ENCODE measurements around the gene OR5T2.
"Not testable (repeated sequence)": the region's sequence is repeated elsewhere in the genome, so short reads cannot be mapped to it uniquely, and the experiment has no call there.

OR5T2 gene

DNA sequence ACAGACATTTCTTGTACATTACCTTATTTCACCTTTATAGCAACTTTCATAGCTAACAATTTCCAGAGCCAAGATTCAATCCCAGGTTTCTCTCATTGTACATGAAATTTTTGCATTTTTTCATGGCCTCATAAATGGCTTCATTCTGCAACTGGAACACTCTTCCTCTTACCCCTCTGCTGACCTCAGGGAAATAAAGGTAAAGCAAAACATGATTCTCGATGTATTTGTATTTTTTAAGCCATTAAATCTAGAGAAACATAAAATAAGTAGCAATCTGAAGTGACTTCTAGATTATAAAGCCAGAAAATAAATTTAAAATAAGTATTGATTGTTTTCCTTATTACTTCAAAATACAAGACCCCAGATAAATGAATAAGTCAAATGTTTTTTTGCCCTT, at the start of gene OR5T2:
OR5T2 (minus strand) TSS at position 101 of the 400 bp plus-strand sequence. CDS start 1,193 bp downstream, outside the sequence.
- no peak for DNase-seq (ENCODE audit: extremely low read depth, low read depth)
- H3K4me3 ChIP-seq (replicated peaks; ENCODE audit: low read depth, low read length): no peak within 1 kb of the TSS
- TF ChIP-seq, protein P1, sequence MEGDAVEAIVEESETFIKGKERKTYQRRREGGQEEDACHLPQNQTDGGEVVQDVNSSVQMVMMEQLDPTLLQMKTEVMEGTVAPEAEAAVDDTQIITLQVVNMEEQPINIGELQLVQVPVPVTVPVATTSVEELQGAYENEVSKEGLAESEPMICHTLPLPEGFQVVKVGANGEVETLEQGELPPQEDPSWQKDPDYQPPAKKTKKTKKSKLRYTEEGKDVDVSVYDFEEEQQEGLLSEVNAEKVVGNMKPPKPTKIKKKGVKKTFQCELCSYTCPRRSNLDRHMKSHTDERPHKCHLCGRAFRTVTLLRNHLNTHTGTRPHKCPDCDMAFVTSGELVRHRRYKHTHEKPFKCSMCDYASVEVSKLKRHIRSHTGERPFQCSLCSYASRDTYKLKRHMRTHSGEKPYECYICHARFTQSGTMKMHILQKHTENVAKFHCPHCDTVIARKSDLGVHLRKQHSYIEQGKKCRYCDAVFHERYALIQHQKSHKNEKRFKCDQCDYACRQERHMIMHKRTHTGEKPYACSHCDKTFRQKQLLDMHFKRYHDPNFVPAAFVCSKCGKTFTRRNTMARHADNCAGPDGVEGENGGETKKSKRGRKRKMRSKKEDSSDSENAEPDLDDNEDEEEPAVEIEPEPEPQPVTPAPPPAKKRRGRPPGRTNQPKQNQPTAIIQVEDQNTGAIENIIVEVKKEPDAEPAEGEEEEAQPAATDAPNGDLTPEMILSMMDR (IDR thresholded peaks at IDR 0.05; ENCODE audit: low read depth, low read length, missing control alignments): no peak

DNA sequence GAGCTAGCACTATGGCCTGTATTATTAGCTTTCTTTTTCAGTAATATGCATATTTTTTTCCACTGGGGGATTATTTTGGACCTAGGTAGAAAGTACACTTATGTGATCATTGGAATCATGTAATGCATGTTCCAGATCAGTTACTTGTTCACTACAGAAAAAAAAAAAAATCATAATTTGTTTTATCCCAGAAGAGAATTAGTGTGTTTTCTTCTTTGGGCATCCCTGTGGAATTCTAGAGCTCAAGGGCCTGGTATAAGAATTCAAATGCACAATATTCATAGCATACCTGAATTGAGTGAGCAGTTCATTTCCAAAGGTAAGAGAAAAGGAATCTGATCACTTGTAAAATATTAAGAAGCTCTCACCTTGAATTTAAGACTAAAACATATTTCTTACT, 39.8 kb upstream of the OR5T2 start, which contains the start of gene OR5T1:
OR5T1 (plus strand) TSS at position 301 of the 400 bp plus-strand sequence. CDS start 1,485 bp downstream, outside the sequence.
- H3K4me3 ChIP-seq (replicated peaks; ENCODE audit: low read depth, low read length): no peak within 1 kb of the TSS
- no peak for DNase-seq (ENCODE audit: extremely low read depth, low read depth)
- TF ChIP-seq, protein P1 (IDR thresholded peaks at IDR 0.05; ENCODE audit: low read depth, low read length, missing control alignments): no peak

DNA sequence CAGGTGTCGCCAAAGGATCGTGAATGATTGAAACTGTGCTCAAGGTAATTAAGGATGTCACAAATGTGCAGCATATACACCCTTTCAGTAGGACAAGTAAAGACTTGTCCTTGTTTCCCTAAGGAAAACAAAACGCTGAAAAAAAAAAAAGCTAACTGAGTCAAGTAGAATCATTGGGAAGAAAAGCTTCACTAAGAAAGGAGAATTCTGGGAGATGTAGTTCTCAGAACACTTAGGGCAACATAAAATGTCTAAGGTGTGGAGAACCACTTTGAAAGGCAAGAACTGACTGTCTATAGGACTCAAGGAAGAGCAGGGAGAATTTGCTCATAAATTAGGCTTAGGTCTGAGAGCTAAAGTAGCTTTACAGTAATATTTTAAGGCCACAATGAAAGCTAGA, 37.0 kb upstream of the OR5T2 start:
- no peak for DNase-seq (ENCODE audit: extremely low read depth, low read depth)
- H3K4me3 ChIP-seq (replicated peaks; ENCODE audit: low read depth, low read length): no peak overlapping the region
- TF ChIP-seq, protein P1 (IDR thresholded peaks at IDR 0.05; ENCODE audit: low read depth, low read length, missing control alignments): no peak

DNA sequence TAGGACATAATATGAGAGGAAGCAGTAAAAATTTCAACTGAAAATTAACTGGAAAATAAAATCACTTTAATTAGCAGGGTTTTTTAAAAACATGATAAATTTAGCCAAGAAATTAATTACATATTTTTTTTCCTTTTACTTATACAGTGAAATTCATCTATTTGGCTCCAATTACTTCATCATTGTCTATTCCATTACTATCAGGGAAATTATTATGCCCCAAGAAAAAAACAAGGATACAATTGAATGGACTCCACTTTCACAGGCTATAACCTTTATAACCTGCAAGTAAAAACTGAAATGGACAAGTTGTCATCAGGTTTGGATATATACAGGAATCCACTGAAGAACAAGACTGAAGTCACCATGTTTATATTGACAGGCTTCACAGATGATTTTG, 17.9 kb upstream of the OR5T2 start, which contains the start of gene OR5T3:
OR5T3 (plus strand) TSS at position 301 of the 400 bp plus-strand sequence; CDS start at position 301, 0 bp downstream.
- TF ChIP-seq, protein P1 (IDR thresholded peaks at IDR 0.05; ENCODE audit: low read depth, low read length, missing control alignments): no peak
- H3K4me3 ChIP-seq (replicated peaks; ENCODE audit: low read depth, low read length): no peak within 1 kb of the TSS
- DNase-seq (ENCODE audit: extremely low read depth, low read depth): no peak

DNA sequence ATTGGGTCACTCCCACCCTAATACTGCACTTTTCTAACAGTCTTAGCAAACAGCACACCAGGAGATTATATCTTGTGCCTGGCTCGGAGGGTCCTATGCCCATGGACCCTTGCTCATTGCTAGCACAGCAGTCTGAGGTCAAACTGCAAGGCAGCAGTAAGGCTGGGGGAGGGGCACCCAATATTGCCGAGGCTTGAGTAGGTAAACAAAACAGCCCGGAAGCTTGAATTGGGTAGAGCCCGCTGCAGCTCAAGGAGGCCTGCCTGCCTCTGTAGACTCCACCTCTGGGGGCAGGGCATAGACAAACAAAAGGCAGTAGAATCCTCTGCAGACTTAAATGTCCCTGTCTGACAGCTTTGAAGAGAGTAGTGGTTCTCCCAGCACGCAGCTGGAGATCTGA, 14.3 kb downstream of the OR5T2 start:
- DNase-seq (ENCODE audit: extremely low read depth, low read depth); H3K4me3 ChIP-seq (replicated peaks; ENCODE audit: low read depth, low read length): not testable (repeated sequence)

DNA sequence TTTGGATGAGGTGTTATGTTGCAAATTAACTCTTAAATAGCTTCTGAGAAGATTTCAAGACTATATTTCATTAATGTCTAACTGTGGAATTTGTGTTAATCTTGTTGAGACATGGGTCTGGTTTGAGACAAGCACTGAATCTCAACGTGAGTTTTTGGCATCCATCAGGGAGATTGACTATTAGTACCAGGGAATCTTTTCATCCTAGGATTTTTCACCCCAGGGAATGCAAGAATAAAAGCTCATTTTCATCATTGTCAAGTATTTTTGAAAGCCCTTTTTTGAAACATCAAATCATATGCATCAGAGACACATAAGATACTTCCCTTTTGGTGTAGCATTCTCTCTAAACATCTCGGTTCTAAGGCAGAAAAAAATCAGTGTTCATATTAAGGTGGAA, 19.5 kb downstream of the OR5T2 start:
- H3K4me3 ChIP-seq (replicated peaks; ENCODE audit: low read depth, low read length): no peak overlapping the region
- TF ChIP-seq, protein P1 (IDR thresholded peaks at IDR 0.05; ENCODE audit: low read depth, low read length, missing control alignments): no peak
- DNase-seq (ENCODE audit: extremely low read depth, low read depth): no peak

DNA sequence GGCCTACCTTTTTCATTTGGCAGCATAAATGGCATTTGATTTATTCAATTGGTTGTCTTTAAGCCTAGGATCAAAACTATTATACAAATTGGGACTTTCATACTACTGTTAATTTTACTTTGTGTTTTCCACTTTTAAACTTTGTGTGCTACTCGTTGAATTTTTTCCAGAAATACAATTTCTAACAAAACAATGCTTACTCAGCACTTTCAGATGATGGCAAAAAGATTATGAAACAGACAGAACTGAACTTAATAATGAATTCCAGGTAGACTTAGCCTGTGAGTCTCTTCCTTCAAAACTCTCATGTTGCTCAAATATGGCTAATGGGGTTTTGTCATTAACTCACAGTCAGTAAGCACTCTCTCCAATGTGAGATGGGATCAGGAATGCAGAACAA, 26.3 kb downstream of the OR5T2 start:
- no peak for DNase-seq (ENCODE audit: extremely low read depth, low read depth)
- TF ChIP-seq, protein P1 (IDR thresholded peaks at IDR 0.05; ENCODE audit: low read depth, low read length, missing control alignments): no peak
- H3K4me3 ChIP-seq (replicated peaks; ENCODE audit: low read depth, low read length): no peak overlapping the region

Measured in HFF-Myc (cell line).